Measurements from ENCODE around the gene WDR31.

Gene WDR31

GRCh38 chr9:113376634-113377567, 36.8 kb upstream of the WDR31 start, which contains the start of gene HDHD3 (continued):
- TF ChIP-seq REST (tag by site-specific recombination; IDR thresholded peaks at IDR 0.05): no peak
- TF ChIP-seq ZBTB6 (tag by site-specific recombination; IDR thresholded peaks at IDR 0.05): no peak
- TF ChIP-seq ZNF623 (tag by site-specific recombination; IDR thresholded peaks at IDR 0.05): no peak
- no peak for TF ChIP-seq ZNF658 (tag by site-specific recombination; IDR thresholded peaks at IDR 0.05)
- TF ChIP-seq ZNF341 (tag by site-specific recombination; IDR thresholded peaks at IDR 0.05; ENCODE audit: low read depth): no peak; the same call in 1 of the 2 replicates
- TF ChIP-seq KLF9 (tag by site-specific recombination; IDR thresholded peaks at IDR 0.05; ENCODE audit: low read depth): peak; percentile 78
- TF ChIP-seq ZNF266 (tag by site-specific recombination; IDR thresholded peaks at IDR 0.05; ENCODE audit: low read depth): no peak
- TF ChIP-seq ZNF239 (tag by site-specific recombination; IDR thresholded peaks at IDR 0.05): no peak
- TF ChIP-seq ZNF626 (tag by site-specific recombination; IDR thresholded peaks at IDR 0.05): no peak
- TF ChIP-seq ZNF121 (tag by site-specific recombination; IDR thresholded peaks at IDR 0.05): no peak
- TF ChIP-seq ZNF155 (tag by site-specific recombination; IDR thresholded peaks at IDR 0.05): no peak
- no peak for TF ChIP-seq SETDB1 (IDR thresholded peaks at IDR 0.05; ENCODE audit: insufficient read length, low read length)
- TF ChIP-seq PBX3 (CRISPR knock-in tag; IDR thresholded peaks at IDR 0.05): 0 out of 2 replicates have a peak, but pooled peaks have one; percentile 30
- no peak; the same call in 1 of the 2 replicates for TF ChIP-seq KLF7 (tag by site-specific recombination; IDR thresholded peaks at IDR 0.05; ENCODE audit: borderline replicate concordance)
- TF ChIP-seq ZNF223 (tag by site-specific recombination; IDR thresholded peaks at IDR 0.05): peak; percentile 71; the same call in 1 of the 2 replicates
- TF ChIP-seq ZNF629 (tag by site-specific recombination; IDR thresholded peaks at IDR 0.05): peak; percentile 7; the same call in 1 of the 2 replicates
- peak; percentile 79; the same call in 1 of the 2 replicates for TF ChIP-seq ZNF660 (tag by site-specific recombination; IDR thresholded peaks at IDR 0.05)
- TF ChIP-seq ZXDB (tag by site-specific recombination; IDR thresholded peaks at IDR 0.05): peak; percentile 14; the same call in 1 of the 2 replicates
- TF ChIP-seq ZBTB10 (tag by site-specific recombination; IDR thresholded peaks at IDR 0.05): peak; percentile 43; the same call in 1 of the 2 replicates
- peak; percentile 51 for TF ChIP-seq EGR2 (tag by site-specific recombination; IDR thresholded peaks at IDR 0.05; ENCODE audit: low read depth)
- TF ChIP-seq ZBTB44 (tag by site-specific recombination; IDR thresholded peaks at IDR 0.05): no peak
- TF ChIP-seq ZNF23 (tag by site-specific recombination; IDR thresholded peaks at IDR 0.05; ENCODE audit: borderline replicate concordance): no peak
- TF ChIP-seq ZNF391 (tag by site-specific recombination; IDR thresholded peaks at IDR 0.05; ENCODE audit: borderline replicate concordance, low read depth): no peak
- no peak for TF ChIP-seq ZSCAN4 (tag by site-specific recombination; IDR thresholded peaks at IDR 0.05)
- peak; percentile 24; the same call in 1 of the 2 replicates for TF ChIP-seq BCL11B (tag by site-specific recombination; IDR thresholded peaks at IDR 0.05; ENCODE audit: low read depth)
- TF ChIP-seq YY2 (tag by site-specific recombination; IDR thresholded peaks at IDR 0.05): no peak
- no peak; the same call in 1 of the 2 replicates for TF ChIP-seq ZIC2 (tag by site-specific recombination; IDR thresholded peaks at IDR 0.05)
- TF ChIP-seq ZNF621 (tag by site-specific recombination; IDR thresholded peaks at IDR 0.05): no peak

Data from HEK293 (cell line).